Measurements from ENCODE around the gene LIPT2.

DNA sequence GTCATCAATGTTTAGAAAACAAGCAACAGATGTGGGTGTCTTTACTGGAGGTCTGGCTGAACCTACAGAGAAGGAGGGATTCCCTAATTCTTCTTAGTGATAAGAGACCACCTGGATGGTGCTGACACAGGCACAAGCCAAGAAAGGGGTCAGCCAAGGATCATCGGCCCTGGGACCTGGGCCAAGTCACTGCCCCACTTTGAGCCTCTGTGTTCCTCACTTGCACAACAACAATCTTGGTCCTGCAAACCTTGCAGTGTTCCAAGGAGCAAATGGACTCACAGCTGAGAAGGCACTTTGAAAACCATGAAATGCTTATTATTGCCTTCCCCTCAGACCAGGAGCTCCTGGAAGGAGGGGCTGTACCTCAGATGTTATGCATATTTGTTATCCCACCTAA is 19.2 kb downstream of the LIPT2 start:
- TF ChIP-seq CTCF (IDR thresholded peaks at IDR 0.05) (no peak), EZH2 (IDR thresholded peaks at IDR 0.05; ENCODE audit: borderline replicate concordance, insufficient read depth, low read depth, low read length, poor library complexity, severe bottlenecking) (no peak)
